ENCODE data around the gene ARSA.
"Not testable (repeated sequence)": the region's sequence is repeated elsewhere in the genome, so short reads cannot be mapped to it uniquely, and the experiment has no call there.

The ARSA gene

DNA sequence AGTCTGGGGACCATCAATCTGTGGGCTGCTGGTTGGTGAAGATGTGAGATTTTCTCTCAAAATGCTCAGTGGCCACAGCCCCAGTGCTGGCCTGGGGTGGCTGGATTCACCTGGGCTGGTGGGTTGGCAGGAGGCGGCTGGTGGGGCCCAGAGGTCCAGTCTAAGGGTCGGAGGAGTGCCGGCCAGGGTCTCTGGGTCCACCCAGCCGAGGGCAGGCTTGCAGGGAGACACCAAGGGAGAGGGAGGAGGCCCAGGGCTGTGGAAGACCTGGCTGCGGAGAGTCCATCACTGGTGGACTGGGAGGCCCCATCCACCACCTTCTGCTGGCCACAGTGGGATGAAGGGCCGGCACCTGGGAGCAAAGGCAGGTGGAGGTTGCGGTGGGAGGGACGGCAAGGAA is 44.1 kb upstream of the ARSA start:
- no peak for DNase-seq
- no peak overlapping the region for H3K4me3 ChIP-seq (ENCODE audit: insufficient read depth, low read depth, low read length, poor library complexity, severe bottlenecking)
- H3K36me3 ChIP-seq (ENCODE audit: control insufficient read depth, insufficient read depth, low read length) = no peaks in the 10 kb centered on the region
- peaks cover 25% of the 10 kb centered on the region for H3K27me3 ChIP-seq (replicated peaks; ENCODE audit: control insufficient read depth, insufficient read depth, low read length, poor library complexity, severe bottlenecking)
- H3K4me1 ChIP-seq (ENCODE audit: control insufficient read depth, insufficient read depth, low read length, poor library complexity, severe bottlenecking) = peaks cover 16% of the 10 kb centered on the region
- H3K27ac ChIP-seq (ENCODE audit: insufficient read depth, low read length, poor library complexity, severe bottlenecking) = no peak overlapping the region
- no peaks in the 10 kb centered on the region for H3K9me3 ChIP-seq (ENCODE audit: control insufficient read depth, low read length)

DNA sequence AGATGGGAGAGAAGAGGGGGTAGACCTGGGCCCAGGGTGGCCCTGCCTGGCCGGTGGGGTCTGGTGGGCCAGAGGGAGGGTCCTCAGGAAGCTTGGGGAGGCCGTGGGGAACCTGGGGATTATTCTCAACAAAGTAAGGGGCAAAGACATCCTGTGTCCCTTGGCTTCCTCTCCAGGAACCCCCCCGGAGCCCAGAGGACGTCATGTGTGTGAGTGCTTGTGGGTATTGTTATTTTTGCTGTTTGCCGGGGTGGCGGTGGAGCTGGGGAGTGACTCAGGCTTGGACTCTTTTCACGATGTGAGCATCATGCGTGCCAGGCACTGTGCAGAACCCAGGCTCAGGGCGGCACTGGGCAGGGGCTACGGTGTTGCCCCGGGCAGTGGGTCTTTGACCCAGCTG is 43.7 kb upstream of the ARSA start:
- DNase-seq = no peak
- Histone ChIP-seq H3K4me3 (ENCODE audit: insufficient read depth, low read depth, low read length, poor library complexity, severe bottlenecking) (no peak overlapping the region), H3K27ac (ENCODE audit: insufficient read depth, low read length, poor library complexity, severe bottlenecking) (no peak overlapping the region), H3K36me3 (ENCODE audit: control insufficient read depth, insufficient read depth, low read length) (no peaks in the 10 kb centered on the region), H3K27me3 (replicated peaks; ENCODE audit: control insufficient read depth, insufficient read depth, low read length, poor library complexity, severe bottlenecking) (peaks cover 25% of the 10 kb centered on the region), H3K4me1 (ENCODE audit: control insufficient read depth, insufficient read depth, low read length, poor library complexity, severe bottlenecking) (peaks cover 16% of the 10 kb centered on the region), H3K9me3 (ENCODE audit: control insufficient read depth, low read length) (no peaks in the 10 kb centered on the region)

DNA sequence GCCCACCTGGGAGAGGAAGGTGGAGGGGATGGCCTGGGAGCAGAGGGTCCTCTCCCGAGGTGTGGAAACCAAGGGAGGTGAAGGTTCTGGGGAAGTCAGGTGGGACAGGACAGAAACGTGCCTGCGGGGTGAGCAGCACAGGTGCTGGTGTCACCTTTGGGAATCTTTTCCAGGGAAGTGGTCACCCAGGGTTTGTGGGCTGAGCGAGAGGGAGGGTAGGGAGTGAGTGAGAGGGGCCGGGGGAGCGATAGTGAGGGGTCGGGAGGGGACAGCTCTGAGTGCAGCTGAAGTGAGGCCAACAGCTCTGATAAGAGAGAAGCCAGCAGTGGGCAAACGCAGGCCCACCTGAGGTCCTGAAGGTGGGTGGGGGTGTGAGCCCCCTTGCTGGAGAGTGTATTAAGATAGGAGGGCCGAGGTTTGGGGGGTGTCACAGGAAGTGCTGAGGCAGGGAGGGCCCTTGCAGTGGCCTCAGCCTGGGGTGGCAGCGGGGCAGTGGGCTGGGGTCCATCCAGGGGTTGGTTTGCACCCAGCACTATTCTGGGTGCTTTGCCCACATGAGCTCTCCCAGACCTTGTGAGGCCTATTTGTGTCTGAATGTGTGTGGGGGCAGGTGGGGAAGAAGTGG is 43.1 kb upstream of the ARSA start:
- Histone ChIP-seq H3K4me3 (ENCODE audit: insufficient read depth, low read depth, low read length, poor library complexity, severe bottlenecking) (no peak overlapping the region), H3K4me1 (ENCODE audit: control insufficient read depth, insufficient read depth, low read length, poor library complexity, severe bottlenecking) (peaks cover 16% of the 10 kb centered on the region), H3K36me3 (ENCODE audit: control insufficient read depth, insufficient read depth, low read length) (no peaks in the 10 kb centered on the region), H3K27ac (ENCODE audit: insufficient read depth, low read length, poor library complexity, severe bottlenecking) (no peak overlapping the region), H3K27me3 (replicated peaks; ENCODE audit: control insufficient read depth, insufficient read depth, low read length, poor library complexity, severe bottlenecking) (peaks cover 25% of the 10 kb centered on the region), H3K9me3 (ENCODE audit: control insufficient read depth, low read length) (no peaks in the 10 kb centered on the region)
- no peak for DNase-seq

DNA sequence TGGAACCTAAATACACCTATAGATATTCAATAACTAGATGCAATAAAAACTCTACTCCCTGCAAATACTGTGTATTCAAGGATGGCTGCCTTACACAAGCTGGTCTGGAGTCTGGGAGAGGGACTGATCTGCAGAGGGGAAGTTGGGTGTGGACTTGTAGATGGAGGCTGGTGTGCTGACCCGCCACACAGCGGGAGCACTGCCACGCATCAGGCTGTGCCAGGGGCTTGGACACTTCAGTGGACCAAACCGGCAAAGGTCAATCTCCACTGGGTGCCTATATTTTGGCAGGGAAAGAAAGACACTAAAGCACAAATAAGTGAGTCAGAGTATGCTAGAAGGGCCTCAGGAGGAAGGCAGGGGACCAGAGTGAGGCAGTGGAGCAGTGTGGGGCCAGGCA is 42.6 kb upstream of the ARSA start:
- H3K36me3 ChIP-seq (ENCODE audit: control insufficient read depth, insufficient read depth, low read length) = no peaks in the 10 kb centered on the region

GRCh38 chr22:50665738-50666137 is 37.8 kb upstream of the ARSA start:
- H3K36me3 ChIP-seq (ENCODE audit: control insufficient read depth, insufficient read depth, low read length) = no peaks in the 10 kb centered on the region
- H3K4me1 ChIP-seq (ENCODE audit: control insufficient read depth, insufficient read depth, low read length, poor library complexity, severe bottlenecking) = no peaks in the 10 kb centered on the region
- H3K27me3 ChIP-seq (replicated peaks; ENCODE audit: control insufficient read depth, insufficient read depth, low read length, poor library complexity, severe bottlenecking) = no peaks in the 10 kb centered on the region
- no peak overlapping the region for H3K4me3 ChIP-seq (ENCODE audit: insufficient read depth, low read depth, low read length, poor library complexity, severe bottlenecking)
- DNase-seq = no peak
- no peak overlapping the region for H3K27ac ChIP-seq (ENCODE audit: insufficient read depth, low read length, poor library complexity, severe bottlenecking)
- H3K9me3 ChIP-seq (ENCODE audit: control insufficient read depth, low read length) = no peaks in the 10 kb centered on the region

More for the DNA sequence above, 42.6 kb upstream of the ARSA start:
- DNase-seq = no peak
- no peaks in the 10 kb centered on the region for H3K9me3 ChIP-seq (ENCODE audit: control insufficient read depth, low read length)
- peaks cover 25% of the 10 kb centered on the region for H3K27me3 ChIP-seq (replicated peaks; ENCODE audit: control insufficient read depth, insufficient read depth, low read length, poor library complexity, severe bottlenecking)
- H3K27ac ChIP-seq (ENCODE audit: insufficient read depth, low read length, poor library complexity, severe bottlenecking) = no peak overlapping the region
- no peak overlapping the region for H3K4me3 ChIP-seq (ENCODE audit: insufficient read depth, low read depth, low read length, poor library complexity, severe bottlenecking)
- H3K4me1 ChIP-seq (ENCODE audit: control insufficient read depth, insufficient read depth, low read length, poor library complexity, severe bottlenecking) = peaks cover 16% of the 10 kb centered on the region

DNA sequence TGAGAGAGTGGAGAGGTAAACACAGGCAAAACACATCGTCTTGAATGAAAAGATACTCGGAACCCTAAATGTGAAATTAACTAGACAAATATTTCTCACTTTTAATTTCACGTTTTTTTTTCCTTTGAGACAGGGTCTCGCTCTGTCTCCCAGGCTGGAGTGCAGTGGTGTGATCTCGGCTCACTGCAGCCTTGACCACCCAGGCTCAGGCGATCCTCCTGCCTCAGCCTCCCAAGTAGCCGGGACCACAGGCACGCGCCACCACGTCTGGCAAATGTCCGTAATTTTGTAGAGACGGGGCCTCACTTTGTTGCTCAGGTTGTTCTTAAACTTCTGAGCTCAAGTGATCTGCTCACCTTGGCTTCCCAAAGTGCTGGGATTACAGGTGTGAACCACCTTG is 37.3 kb upstream of the ARSA start:
- no peak overlapping the region for H3K4me3 ChIP-seq (ENCODE audit: insufficient read depth, low read depth, low read length, poor library complexity, severe bottlenecking)
- no peaks in the 10 kb centered on the region for H3K4me1 ChIP-seq (ENCODE audit: control insufficient read depth, insufficient read depth, low read length, poor library complexity, severe bottlenecking)
- H3K27me3 ChIP-seq (replicated peaks; ENCODE audit: control insufficient read depth, insufficient read depth, low read length, poor library complexity, severe bottlenecking) = no peaks in the 10 kb centered on the region
- DNase-seq = no peak
- H3K9me3 ChIP-seq (ENCODE audit: control insufficient read depth, low read length) = no peaks in the 10 kb centered on the region
- H3K36me3 ChIP-seq (ENCODE audit: control insufficient read depth, insufficient read depth, low read length) = no peaks in the 10 kb centered on the region
- H3K27ac ChIP-seq (ENCODE audit: insufficient read depth, low read length, poor library complexity, severe bottlenecking) = no peak overlapping the region

GRCh38 chr22:50660306-50660705 is 32.4 kb upstream of the ARSA start:
- H3K9me3 ChIP-seq (ENCODE audit: control insufficient read depth, low read length) = no peaks in the 10 kb centered on the region
- H3K4me3 ChIP-seq (ENCODE audit: insufficient read depth, low read depth, low read length, poor library complexity, severe bottlenecking) = no peak overlapping the region
- H3K27me3 ChIP-seq (replicated peaks; ENCODE audit: control insufficient read depth, insufficient read depth, low read length, poor library complexity, severe bottlenecking) = no peaks in the 10 kb centered on the region
- no peaks in the 10 kb centered on the region for H3K4me1 ChIP-seq (ENCODE audit: control insufficient read depth, insufficient read depth, low read length, poor library complexity, severe bottlenecking)
- H3K36me3 ChIP-seq (ENCODE audit: control insufficient read depth, insufficient read depth, low read length) = no peaks in the 10 kb centered on the region
- H3K27ac ChIP-seq (ENCODE audit: insufficient read depth, low read length, poor library complexity, severe bottlenecking) = no peak overlapping the region
- DNase-seq = no peak

GRCh38 chr22:50659711-50660110 is 31.8 kb upstream of the ARSA start:
- H3K27ac ChIP-seq (ENCODE audit: insufficient read depth, low read length, poor library complexity, severe bottlenecking); H3K9me3 ChIP-seq (ENCODE audit: control insufficient read depth, low read length); H3K36me3 ChIP-seq (ENCODE audit: control insufficient read depth, insufficient read depth, low read length); H3K4me1 ChIP-seq (ENCODE audit: control insufficient read depth, insufficient read depth, low read length, poor library complexity, severe bottlenecking); DNase-seq; H3K4me3 ChIP-seq (ENCODE audit: insufficient read depth, low read depth, low read length, poor library complexity, severe bottlenecking); H3K27me3 ChIP-seq (replicated peaks; ENCODE audit: control insufficient read depth, insufficient read depth, low read length, poor library complexity, severe bottlenecking): not testable (repeated sequence)

GRCh38 chr22:50657925-50658324 is 30.0 kb upstream of the ARSA start:
- no peak overlapping the region for H3K4me3 ChIP-seq (ENCODE audit: insufficient read depth, low read depth, low read length, poor library complexity, severe bottlenecking)
- DNase-seq = no peak
- no peaks in the 10 kb centered on the region for H3K36me3 ChIP-seq (ENCODE audit: control insufficient read depth, insufficient read depth, low read length)
- no peaks in the 10 kb centered on the region for H3K4me1 ChIP-seq (ENCODE audit: control insufficient read depth, insufficient read depth, low read length, poor library complexity, severe bottlenecking)
- H3K9me3 ChIP-seq (ENCODE audit: control insufficient read depth, low read length) = no peaks in the 10 kb centered on the region
- H3K27me3 ChIP-seq (replicated peaks; ENCODE audit: control insufficient read depth, insufficient read depth, low read length, poor library complexity, severe bottlenecking) = no peaks in the 10 kb centered on the region
- H3K27ac ChIP-seq (ENCODE audit: insufficient read depth, low read length, poor library complexity, severe bottlenecking) = no peak overlapping the region

DNA sequence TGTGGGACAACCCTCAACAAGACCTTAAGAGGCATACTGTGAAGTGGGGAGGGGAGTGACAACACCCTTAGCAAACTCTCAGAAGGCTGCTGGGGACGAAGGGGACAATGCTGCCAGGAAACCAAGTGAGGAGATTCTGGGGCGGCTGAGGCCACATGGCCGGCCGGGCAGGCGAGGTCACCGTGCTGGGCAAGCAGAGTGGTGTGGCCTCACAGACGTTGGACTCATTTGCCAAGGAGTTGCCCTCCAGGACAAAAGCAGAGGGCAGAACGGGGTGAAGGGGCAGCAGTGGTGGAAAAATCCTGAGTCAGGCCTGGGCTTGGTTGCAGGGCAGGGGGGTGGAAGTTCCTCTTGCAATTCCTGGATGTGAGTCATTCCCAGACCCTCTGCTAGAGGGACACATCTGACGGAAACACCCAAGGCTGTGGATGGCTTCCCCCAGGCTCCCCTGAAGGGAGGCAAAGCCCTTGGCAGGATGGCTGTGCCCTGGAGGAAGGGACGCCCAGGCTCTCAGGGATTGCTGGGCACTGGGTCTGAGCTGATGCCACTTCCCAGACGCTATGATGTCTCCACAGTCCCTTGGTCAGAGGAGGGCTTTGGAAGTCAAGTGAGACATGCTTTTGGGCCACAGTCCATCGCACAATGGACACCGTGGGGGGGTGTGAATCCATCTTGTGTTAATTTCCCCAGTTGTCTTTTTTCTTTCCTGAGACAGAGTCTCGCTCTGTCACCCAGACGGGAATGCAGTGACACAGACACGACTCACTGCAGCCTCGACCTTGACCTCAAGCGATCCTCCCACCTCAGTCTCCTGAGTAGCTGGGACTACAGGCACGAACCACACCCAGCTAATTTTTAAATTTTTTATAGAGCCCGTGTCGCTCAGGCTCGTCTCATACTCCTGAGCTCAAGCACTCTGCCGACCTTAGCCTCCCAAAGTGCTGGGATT is 28.4 kb upstream of the ARSA start:
- Histone ChIP-seq H3K4me1 (ENCODE audit: control insufficient read depth, insufficient read depth, low read length, poor library complexity, severe bottlenecking) (no peaks in the 10 kb centered on the region), H3K9me3 (ENCODE audit: control insufficient read depth, low read length) (no peaks in the 10 kb centered on the region), H3K27me3 (replicated peaks; ENCODE audit: control insufficient read depth, insufficient read depth, low read length, poor library complexity, severe bottlenecking) (no peaks in the 10 kb centered on the region), H3K27ac (ENCODE audit: insufficient read depth, low read length, poor library complexity, severe bottlenecking) (no peak overlapping the region), H3K4me3 (ENCODE audit: insufficient read depth, low read depth, low read length, poor library complexity, severe bottlenecking) (no peak overlapping the region), H3K36me3 (ENCODE audit: control insufficient read depth, insufficient read depth, low read length) (no peaks in the 10 kb centered on the region)
- DNase-seq = no peak
